Aorta (tissue), 5 donors: ENCODE data around the gene LLGL2. TPM values are rescaled to one million over a fixed set of nuclear protein-coding genes. Genes with fewer than 3 reads are reported as not detected.

Experiments used
- ATAC-seq: fragments of 200-7000 bp; cut with Tn5 transposase; one replicate; pipeline ENCODE4 v1.9.1; 2022; ENCODE audit warnings: moderate library complexity; ENCODE audit not compliant: low FRiP score
- DNase-seq, 2 donors: peaks; one replicate each; pipeline ENCODE4 v3.0.0-alpha.2; 2020
- H3K27ac ChIP-seq, 2 donors: one replicate each; pipeline ENCODE4 v1.5.1; 2013; ENCODE audit warnings: low read length in 2 of 2, mild to moderate bottlenecking in 2 of 2, moderate library complexity in 2 of 2, control low read depth in 1 of 2, inconsistent platforms in 1 of 2, low read depth in 1 of 2
- H3K27me3 ChIP-seq, 2 donors: one replicate each; pipeline ENCODE4 v1.6.1; 2013; ENCODE audit warnings: control low read depth in 1 of 2, low read length in 1 of 2, mild to moderate bottlenecking in 1 of 2, moderate library complexity in 1 of 2; ENCODE audit not compliant: insufficient read depth in 2 of 2, control insufficient read depth in 1 of 2
- H3K36me3 ChIP-seq, 2 donors: one replicate each; pipeline ENCODE4 v1.6.1; 2013; ENCODE audit warnings: control low read depth in 1 of 2, low read length in 1 of 2, mild to moderate bottlenecking in 1 of 2; ENCODE audit not compliant: insufficient read depth in 2 of 2, control insufficient read depth in 1 of 2
- H3K4me1 ChIP-seq, 2 donors: one replicate each; pipeline ENCODE4 v1.6.1; 2013; ENCODE audit warnings: low read length in 2 of 2, control low read depth in 1 of 2, mild to moderate bottlenecking in 1 of 2, moderate library complexity in 1 of 2; ENCODE audit not compliant: insufficient read depth in 2 of 2, control insufficient read depth in 1 of 2
- H3K4me3 ChIP-seq, 2 donors: one replicate each; pipeline ENCODE4 v1.5.1; 2013; ENCODE audit warnings: low read length in 2 of 2, control low read depth in 1 of 2, mild to moderate bottlenecking in 1 of 2
- H3K9me3 ChIP-seq: one replicate; pipeline ENCODE4 v1.6.1; 2013; ENCODE audit warnings: mild to moderate bottlenecking, low read length; ENCODE audit not compliant: control insufficient read depth
- WGBS, 2 donors: extraction: QIAGEN DNeasy Blood & Tissue Kit; methylation state at CpG; one replicate each; pipeline ENCODE4 v1.1.7; 2013; 5-methylcytosine and 5-hydroxymethylcytosine counted together
- intact Hi-C, 2 donors: fragments of 100-400 bp; cut with DNase I; formaldehyde crosslinking; loops; one replicate each; pipeline versions ENCODE4 v1.14.2 to v1.15.0; 2022
- polyA plus RNA-seq, 2 donors: library from polyadenylated mRNA; stranded (reverse); fragments of 200-250 nt; gene quantifications; one replicate each; pipeline ENCODE4 v1.2.3, GENCODE V29; 2013
- total RNA-seq, 2 donors: library from RNA; stranded (reverse); fragmentation: NEBNext Ultra II Directional; extraction: Animal tissue kit (Norgen Biotek cat#: 25700); gene quantifications; one replicate each; pipeline ENCODE4 v1.2.1, GENCODE V29; 2021
- donor health status: healthy with polysubstance abuse.
- donor health status: Bipolar disorder and iron deficiency.
- donor health status: DM: no; HTN: no; CAD: no.
- donor health status: DM: no; HTN: no; CAD: no.
- donor health status: DM: yes; HTN: yes; CAD: no.

The LLGL2 gene
- total and polyA plus RNA-seq, 4 donors = 9.7 to 14.4 (median 10.6) TPM

GRCh38 chr17:75498726-75499213 is 26.7 kb upstream of the LLGL2 start:
- H3K27me3 ChIP-seq = no peaks in the 10 kb centered on the region
- WGBS, 2 donors = 66 to 69% methylated on average over 13 to 16 of the region's 16 CpGs
- H3K4me3 ChIP-seq = no peak overlapping the region
- H3K27ac ChIP-seq = no peak overlapping the region
- H3K9me3 ChIP-seq = no peaks in the 10 kb centered on the region
- ATAC-seq (no peak), DNase-seq (no peak)
- H3K4me1 ChIP-seq = no peaks in the 10 kb centered on the region
- H3K36me3 ChIP-seq = peaks cover 0 to 4% of the 10 kb centered on the region in 2 donors
- intact Hi-C loops = no loop called here

- DNase-seq = no peak
- Histone ChIP-seq H3K27ac (no peak overlapping the region), H3K9me3 (no peaks in the 10 kb centered on the region), H3K4me1 (no peaks in the 10 kb centered on the region), H3K36me3 (peaks cover 0 to 4% of the 10 kb centered on the region in 2 donors), H3K4me3 (no peak overlapping the region), H3K27me3 (no peaks in the 10 kb centered on the region)
- intact Hi-C loops = no loop called here
- WGBS, 2 donors = 47 to 51% methylated on average over 16 of the region's 16 CpGs
- ATAC-seq = no peak
Observed at GRCh38 chr17:75499313-75500022, 26.0 kb upstream of the LLGL2 start.

- ATAC-seq = no peak
- H3K27me3 ChIP-seq = no peaks in the 10 kb centered on the region
- peaks cover 0 to 4% of the 10 kb centered on the region in 2 donors for H3K36me3 ChIP-seq
- H3K27ac ChIP-seq = peak overlapping the region in 1 of 2 donors; percentile 10
- no peak for DNase-seq
- H3K4me3 ChIP-seq = no peak overlapping the region
- no peaks in the 10 kb centered on the region for H3K9me3 ChIP-seq
- WGBS, 2 donors = 80 to 85% methylated on average over 17 of the region's 17 CpGs
- intact Hi-C loops = no loop called here
- no peaks in the 10 kb centered on the region for H3K4me1 ChIP-seq
Observed at GRCh38 chr17:75500419-75501216, 24.9 kb upstream of the LLGL2 start.

GRCh38 chr17:75501378-75502071 is 24.0 kb upstream of the LLGL2 start:
- DNase-seq = no peak
- no peaks in the 10 kb centered on the region for H3K27me3 ChIP-seq
- H3K36me3 ChIP-seq = peaks cover 0 to under 1% of the 10 kb centered on the region in 2 donors
- intact Hi-C loops = no loop called here
- 7 to 13% methylated on average over 21 of the region's 21 CpGs for WGBS, 2 donors
- peak; percentile 45 for ATAC-seq
- H3K4me1 ChIP-seq = no peaks in the 10 kb centered on the region
- no peaks in the 10 kb centered on the region for H3K9me3 ChIP-seq
- H3K27ac ChIP-seq = peak overlapping the region in 1 of 2 donors; percentile 28
- H3K4me3 ChIP-seq = no peak overlapping the region

GRCh38 chr17:75502072-75502720 is 23.3 kb upstream of the LLGL2 start:
- H3K9me3 ChIP-seq = no peaks in the 10 kb centered on the region
- peaks cover 0 to 5% of the 10 kb centered on the region in 2 donors for H3K36me3 ChIP-seq
- no peaks in the 10 kb centered on the region for H3K27me3 ChIP-seq
- ATAC-seq (no peak), DNase-seq (no peak)
- H3K27ac ChIP-seq = peak overlapping the region in 1 of 2 donors; percentile 15
- H3K4me3 ChIP-seq = no peak overlapping the region
- H3K4me1 ChIP-seq = no peaks in the 10 kb centered on the region
- intact Hi-C loops = no loop called here
- 74% methylated on average over 34 to 40 of the region's 40 CpGs for WGBS, 2 donors

GRCh38 chr17:75502721-75503329 is 22.7 kb upstream of the LLGL2 start:
- no peaks in the 10 kb centered on the region for H3K4me1 ChIP-seq

GRCh38 chr17:75503337-75503950 is 22.1 kb upstream of the LLGL2 start:
- Histone ChIP-seq H3K27me3 (no peaks in the 10 kb centered on the region), H3K4me3 (no peak overlapping the region), H3K4me1 (no peaks in the 10 kb centered on the region), H3K36me3 (peaks cover 0 to 5% of the 10 kb centered on the region in 2 donors), H3K9me3 (no peaks in the 10 kb centered on the region), H3K27ac (no peak overlapping the region)
- no peak for ATAC-seq
- intact Hi-C loops = no loop called here
- DNase-seq = no peak
- 84 to 85% methylated on average over 21 to 23 of the region's 23 CpGs for WGBS, 2 donors

More at GRCh38 chr17:75502721-75503329, 22.7 kb upstream of the LLGL2 start:
- DNase-seq = no peak
- Histone ChIP-seq H3K9me3 (no peaks in the 10 kb centered on the region), H3K27me3 (no peaks in the 10 kb centered on the region), H3K4me3 (no peak overlapping the region), H3K27ac (no peak overlapping the region), H3K36me3 (peaks cover 0 to 5% of the 10 kb centered on the region in 2 donors)
- ATAC-seq = no peak
- intact Hi-C loops = no loop called here
- 91 to 94% methylated on average over 24 to 25 of the region's 25 CpGs for WGBS, 2 donors
